ENCODE measurements around the gene CD6. TPM values are rescaled to one million over a fixed set of nuclear protein-coding genes. Genes with fewer than 3 reads are reported as not detected.

Gene CD6
- total and polyA plus RNA-seq, 10 of the 15 experiments (the other 5 are each of a cell fraction or from before 2014, with no cell fraction given): 0.37 to 17.6 (median 6.2) TPM

GRCh38 chr11:60989093-60989650 is 17.7 kb downstream of the CD6 start:
- peak; percentile 79 for ATAC-seq
- H3K27me3 ChIP-seq (replicated peaks in 1 of 2; ENCODE audit: control insufficient read depth in 2 of 2, insufficient read depth in 2 of 2, low read length in 1 of 2): no peaks in the 10 kb centered on the region
- no peak overlapping the region; the same call in 1 of the 2 replicates for H2AFZ ChIP-seq (ENCODE audit: control insufficient read depth, low read depth, low read length)
- H3K9ac ChIP-seq (ENCODE audit: control insufficient read depth, insufficient read depth, low read length): no peak overlapping the region
- WGBS (ENCODE audit: insufficient coverage, insufficient replicate concordance, low lambda C conversion rate, missing lambda C conversion rate): 26% methylated on average over 12 of the region's 12 CpGs
- peak overlapping the region; percentile 46 for H3K4me2 ChIP-seq (ENCODE audit: control insufficient read depth, insufficient read depth)
- in situ Hi-C loops (cut with MboI): no loop called here
- no peak for TF ChIP-seq RFX5 (IDR thresholded peaks at IDR 0.05; ENCODE audit: low read depth, low read length)
- no peak for TF ChIP-seq JUNB (IDR thresholded peaks at IDR 0.05)
- TF ChIP-seq EP300 (IDR thresholded peaks at IDR 0.05; ENCODE audit: borderline replicate concordance in 1 of 2, control insufficient read depth in 1 of 2, low read depth in 2 of 2, low read length in 2 of 2): no peak
- TF ChIP-seq SKIL (IDR thresholded peaks at IDR 0.05; ENCODE audit: low read depth, poor library complexity, severe bottlenecking): no peak
- H3K9me3 ChIP-seq (replicated peaks; ENCODE audit: control insufficient read depth, insufficient read depth, low read length): no peaks in the 10 kb centered on the region
- ChIA-PET CTCF (interaction anchor here (1.5 kb wide), 1 partner anchor 140 kb away, joined by 5 read pairs; no protein-coding TSS in a partner anchor), SMC1A (ENCODE audit: uncharacterized antibody, unreplicated experiment) (no interaction called here), RAD21 (ENCODE audit: unreplicated experiment) (interaction anchor here (1.1 kb wide), 1 partner anchor 72 kb away, joined by 3 read pairs; no protein-coding TSS in a partner anchor), POLR2A (interaction anchor here (2.0 kb wide), 1 partner anchor 52 kb away, joined by 5 read pairs; no protein-coding TSS in a partner anchor)
- no peaks in the 10 kb centered on the region for H3K79me2 ChIP-seq (ENCODE audit: control insufficient read depth, insufficient read depth, low read length)
- no peaks in the 10 kb centered on the region for H4K20me1 ChIP-seq (ENCODE audit: control insufficient read depth, insufficient read depth)
- no peak for DNase-seq (ENCODE audit: low read depth, low spot score)
- FAIRE-seq: peak; percentile 18
- intact Hi-C loops (cut with micrococcal nuclease; ENCODE audit: unreplicated experiment): no loop called here
- no peak overlapping the region for H3K4me3 ChIP-seq
- H3K27ac ChIP-seq (ENCODE audit: control insufficient read depth, insufficient read depth): no peak overlapping the region
- BruUV-seq (replicated peaks): no TSS peak
- H3K36me3 ChIP-seq (ENCODE audit: control insufficient read depth in 2 of 2, insufficient read depth in 2 of 2, low read length in 1 of 2): no peaks in the 10 kb centered on the region
- H3K4me1 ChIP-seq (ENCODE audit: control insufficient read depth, insufficient read depth, low read length): peaks cover 10% of the 10 kb centered on the region; the same call in 1 of the 2 replicates
